Lower leg skin (tissue), 3 donors: ENCODE data around the gene POC1A.

Experiments used
- POLR2A ChIP-seq, 2 donors: fragments of 450-650 bp; IDR thresholded peaks; one replicate each; pipeline ENCODE4 v1.6.1; 2016 to 2017; ENCODE audit warnings: antibody characterized with exemption in 2 of 2, mild to moderate bottlenecking in 1 of 2, moderate library complexity in 1 of 2
- TF ChIP-seq, protein P1 (sequence below), 3 donors: fragments of 450-650 bp; IDR thresholded peaks; one replicate each; pipeline ENCODE4 v1.5.1; 2016; ENCODE audit warnings: antibody characterized with exemption in 3 of 3, mild to moderate bottlenecking in 3 of 3, moderate library complexity in 2 of 3

DNA sequence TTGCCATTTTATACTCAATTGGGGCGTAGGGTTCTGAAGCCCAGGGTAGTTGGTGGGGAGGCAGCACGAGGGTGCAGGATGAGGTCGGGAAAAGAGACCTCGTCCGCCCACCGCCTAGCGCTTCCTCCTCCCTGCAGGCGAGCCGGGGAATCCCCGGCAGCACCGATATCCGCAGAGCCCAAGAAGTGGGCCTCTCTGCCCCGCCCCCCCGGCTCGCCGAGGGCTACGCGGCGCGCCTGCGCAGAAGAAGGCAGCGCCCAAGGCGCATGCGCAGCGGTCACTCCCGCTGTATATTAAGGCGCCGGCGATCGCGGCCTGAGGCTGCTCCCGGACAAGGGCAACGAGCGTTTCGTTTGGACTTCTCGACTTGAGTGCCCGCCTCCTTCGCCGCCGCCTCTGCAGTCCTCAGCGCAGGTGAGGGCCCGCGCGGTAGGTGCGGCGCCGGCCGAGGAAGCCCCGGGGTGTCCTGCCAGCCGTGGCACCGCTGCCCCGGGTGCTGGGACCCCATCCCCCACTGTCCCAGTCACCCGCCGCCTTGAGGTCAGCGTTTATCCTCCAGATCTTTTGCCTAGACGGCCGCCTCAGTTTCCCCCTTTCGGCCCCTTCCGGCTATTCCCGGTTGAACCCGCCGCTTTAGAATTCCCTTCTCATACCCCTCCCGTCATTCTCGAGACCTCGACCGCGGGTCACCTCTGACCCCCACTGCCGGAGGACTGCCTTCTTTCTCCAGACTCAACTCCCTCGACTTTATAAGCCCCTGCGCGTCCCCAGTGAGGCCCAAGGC, 43.8 kb upstream of the POC1A start, which contains the start of gene ALAS1:
- TF ChIP-seq POLR2A (IDR thresholded peaks at IDR 0.05): peak in 1 of 2 donors; percentile 41
- TF ChIP-seq, protein P1, sequence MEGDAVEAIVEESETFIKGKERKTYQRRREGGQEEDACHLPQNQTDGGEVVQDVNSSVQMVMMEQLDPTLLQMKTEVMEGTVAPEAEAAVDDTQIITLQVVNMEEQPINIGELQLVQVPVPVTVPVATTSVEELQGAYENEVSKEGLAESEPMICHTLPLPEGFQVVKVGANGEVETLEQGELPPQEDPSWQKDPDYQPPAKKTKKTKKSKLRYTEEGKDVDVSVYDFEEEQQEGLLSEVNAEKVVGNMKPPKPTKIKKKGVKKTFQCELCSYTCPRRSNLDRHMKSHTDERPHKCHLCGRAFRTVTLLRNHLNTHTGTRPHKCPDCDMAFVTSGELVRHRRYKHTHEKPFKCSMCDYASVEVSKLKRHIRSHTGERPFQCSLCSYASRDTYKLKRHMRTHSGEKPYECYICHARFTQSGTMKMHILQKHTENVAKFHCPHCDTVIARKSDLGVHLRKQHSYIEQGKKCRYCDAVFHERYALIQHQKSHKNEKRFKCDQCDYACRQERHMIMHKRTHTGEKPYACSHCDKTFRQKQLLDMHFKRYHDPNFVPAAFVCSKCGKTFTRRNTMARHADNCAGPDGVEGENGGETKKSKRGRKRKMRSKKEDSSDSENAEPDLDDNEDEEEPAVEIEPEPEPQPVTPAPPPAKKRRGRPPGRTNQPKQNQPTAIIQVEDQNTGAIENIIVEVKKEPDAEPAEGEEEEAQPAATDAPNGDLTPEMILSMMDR (IDR thresholded peaks at IDR 0.05): no peak
